HEK293 (cell line): Measurements from ENCODE around the gene BTBD10.
"Not testable (repeated sequence)": the region's sequence is repeated elsewhere in the genome, so short reads cannot be mapped to it uniquely, and the experiment has no call there.

Source experiments
- CTCF ChIA-PET: fragments of 350-600 bp; formaldehyde crosslinking; extraction: SDS; loops from one replicate; lab custom pipeline; 2021; ENCODE audit warnings: antibody characterized with exemption; lab: Yijun Ruan, JAX
- POLR2A ChIA-PET: fragments of 300-600 bp; formaldehyde crosslinking; extraction: SDS; loops from one replicate; lab custom pipeline; 2020; ENCODE audit warnings: antibody characterized with exemption, inconsistent platforms; lab: Yijun Ruan, JAX
- H3K27ac ChIP-seq: fragments of 200-500 bp; sonication (Bioruptor generic); 2 replicates; pipeline ENCODE4 v1.5.1; 2014; ENCODE audit warnings: low read depth, low read length, control low read depth, inconsistent platforms; ENCODE audit errors: extremely low read depth
- H3K36me3 ChIP-seq, 2 experiments: fragments of 200-500 bp in 1 of 2; sonication (Bioruptor generic) in 1 of 2; 1 replicate in 1 of 2; 2 replicates in 1 of 2; pipeline ENCODE4 v1.5.1; 2014 to 2017; ENCODE audit warnings: inconsistent platforms in 2 of 2, low read length in 2 of 2; ENCODE audit not compliant: control insufficient read depth in 2 of 2, insufficient read depth in 1 of 2
- H3K4me1 ChIP-seq: fragments of 200-500 bp; sonication (Bioruptor generic); 2 replicates; pipeline ENCODE4 v1.5.1; 2014; ENCODE audit warnings: mild to moderate bottlenecking, low read length, inconsistent platforms; ENCODE audit not compliant: control insufficient read depth, insufficient read depth
- H3K4me3 ChIP-seq: 2 replicates; pipeline ENCODE4 v1.5.1; 2011; ENCODE audit warnings: low read depth, mild to moderate bottlenecking, control low read depth, low read length, moderate library complexity
- H3K9me3 ChIP-seq: fragments of 200-500 bp; sonication (Bioruptor generic); 2 replicates; pipeline ENCODE4 v1.5.1; 2014; ENCODE audit warnings: low read depth, low read length, inconsistent platforms; ENCODE audit not compliant: control insufficient read depth, insufficient read depth
- ATF2 ChIP-seq: fragments of 450-650 bp; formaldehyde crosslinking; IDR thresholded peaks from 2 replicates; pipeline ENCODE4 v1.5.1; 2016; ENCODE audit warnings: missing biosample characterization, missing genetic modification characterization, low read depth
- GLI2 ChIP-seq: fragments of 450-650 bp; formaldehyde crosslinking; IDR thresholded peaks from 2 replicates; pipeline ENCODE4; 2017; ENCODE audit warnings: missing biosample characterization, missing genetic modification characterization, low read depth, borderline replicate concordance
- GLIS2 ChIP-seq: fragments of 450-650 bp; formaldehyde crosslinking; IDR thresholded peaks from 2 replicates; pipeline ENCODE4 v1.5.1; 2016; ENCODE audit warnings: missing biosample characterization, missing genetic modification characterization
- OVOL3 ChIP-seq: fragments of 450-650 bp; formaldehyde crosslinking; IDR thresholded peaks from 2 replicates; pipeline ENCODE4 v1.5.1; 2016; ENCODE audit warnings: missing biosample characterization, missing genetic modification characterization
- PATZ1 ChIP-seq: fragments of 450-650 bp; formaldehyde crosslinking; IDR thresholded peaks from 2 replicates; pipeline ENCODE4 v1.5.1; 2016; ENCODE audit warnings: missing biosample characterization, missing genetic modification characterization
- PRDM1 ChIP-seq: fragments of 450-650 bp; formaldehyde crosslinking; IDR thresholded peaks from 2 replicates; pipeline ENCODE4; 2016; ENCODE audit warnings: missing biosample characterization, missing genetic modification characterization
- TRIM28 ChIP-seq: IDR thresholded peaks from 2 replicates; pipeline ENCODE4 v1.6.1; 2011; ENCODE audit warnings: low read length, control low read depth, borderline replicate concordance
- ZNF114 ChIP-seq: fragments of 450-650 bp; formaldehyde crosslinking; IDR thresholded peaks from 2 replicates; pipeline ENCODE4 v1.5.0; 2017; ENCODE audit warnings: missing biosample characterization, missing genetic modification characterization
- ZNF133 ChIP-seq: fragments of 450-650 bp; formaldehyde crosslinking; IDR thresholded peaks from 2 replicates; pipeline ENCODE4 v1.5.1; 2016; ENCODE audit warnings: missing biosample characterization, missing genetic modification characterization
- ZNF24 ChIP-seq: fragments of 450-650 bp; formaldehyde crosslinking; IDR thresholded peaks from 2 replicates; pipeline ENCODE4 v1.5.1; 2016; ENCODE audit warnings: missing biosample characterization, missing genetic modification characterization
- ZNF488 ChIP-seq: fragments of 450-650 bp; formaldehyde crosslinking; IDR thresholded peaks from 2 replicates; pipeline ENCODE4 v1.5.1; 2016; ENCODE audit warnings: missing biosample characterization, missing genetic modification characterization
- ZNF623 ChIP-seq: fragments of 450-650 bp; formaldehyde crosslinking; IDR thresholded peaks from 2 replicates; pipeline ENCODE4 v1.5.1; 2016; ENCODE audit warnings: missing biosample characterization, missing genetic modification characterization
- ZNF791 ChIP-seq: fragments of 450-650 bp; formaldehyde crosslinking; IDR thresholded peaks from 2 replicates; pipeline ENCODE4 v1.5.1; 2016; ENCODE audit warnings: missing biosample characterization, missing genetic modification characterization
- ZNF837 ChIP-seq: fragments of 450-650 bp; formaldehyde crosslinking; IDR thresholded peaks from 2 replicates; pipeline ENCODE4 v1.5.1; 2016; ENCODE audit warnings: missing biosample characterization, missing genetic modification characterization
- ZNF843 ChIP-seq: fragments of 450-650 bp; formaldehyde crosslinking; IDR thresholded peaks from 2 replicates; pipeline ENCODE4 v1.5.1; 2016; ENCODE audit warnings: missing biosample characterization, missing genetic modification characterization

Gene BTBD10

GRCh38 chr11:13436836-13437235, 26.2 kb downstream of the BTBD10 start:
- H3K9me3 ChIP-seq, H3K27ac ChIP-seq, POLR2A ChIA-PET, H3K36me3 ChIP-seq, H3K4me1 ChIP-seq, CTCF ChIA-PET, H3K4me3 ChIP-seq: not testable (repeated sequence)

- Histone ChIP-seq H3K9me3 (no peaks in the 10 kb centered on the region), H3K4me1 (no peaks in the 10 kb centered on the region), H3K27ac (no peak overlapping the region), H3K36me3 (no peaks in the 10 kb centered on the region), H3K4me3 (no peak overlapping the region)
- TF ChIP-seq ATF2 (tag by site-specific recombination) (peak; percentile 63; the same call in 1 of the 2 replicates), PRDM1 (tag by site-specific recombination) (peak; percentile 42; the same call in 1 of the 2 replicates), ZNF623 (tag by site-specific recombination) (peak; percentile 51; the same call in 1 of the 2 replicates), ZNF488 (tag by site-specific recombination) (no peak)
- POLR2A ChIA-PET, result no interaction called here
- CTCF ChIA-PET, result no interaction called here
These were observed 28.5 kb downstream of the BTBD10 start for GRCh38 chr11:13434247-13435205.

- ChIA-PET CTCF (no interaction called here), POLR2A (no interaction called here)
- Histone ChIP-seq H3K9me3 (no peaks in the 10 kb centered on the region), H3K4me3 (no peak overlapping the region), H3K4me1 (no peaks in the 10 kb centered on the region), H3K36me3 (no peaks in the 10 kb centered on the region), H3K27ac (no peak overlapping the region)
- TF ChIP-seq ZNF133 (tag by site-specific recombination), result no peak
- TF ChIP-seq PATZ1 (tag by site-specific recombination), result no peak
- TF ChIP-seq ZNF837 (tag by site-specific recombination), result no peak
- TF ChIP-seq ZNF791, result no peak
- no peak for TF ChIP-seq GLIS2
- no peak for TF ChIP-seq ZNF114 (tag by site-specific recombination)
- TF ChIP-seq GLI2, result no peak
- no peak for TF ChIP-seq PRDM1 (tag by site-specific recombination)
- TF ChIP-seq ZNF24, result no peak
- TF ChIP-seq ZNF843, result no peak
- TF ChIP-seq TRIM28, result no peak
- no peak for TF ChIP-seq OVOL3 (tag by site-specific recombination)
These were observed 29.6 kb downstream of the BTBD10 start for GRCh38 chr11:13433437-13433836.
